Activated CD4-positive, alpha-beta memory T cell treated with anti-CD3 and anti-CD28 coated beads, Interleukin-2, amount 10 ng/mL, durations not matched to agents 7 days and 5 days (primary cell): ENCODE results near the gene FAAP20. TPM values are rescaled to one million over a fixed set of nuclear protein-coding genes. Genes with fewer than 3 reads are reported as not detected.

Experiments
- CTCF ChIA-PET: fragments of 350-600 bp; sonication (Branson Sonifier 250); formaldehyde crosslinking; loops from one replicate; lab custom pipeline; 2021; ENCODE audit warnings: antibody characterized with exemption, inconsistent platforms; lab: Charles Lee
- POLR2A ChIA-PET: fragments of 350-600 bp; sonication (Branson Sonifier 250); formaldehyde crosslinking; loops from one replicate; lab custom pipeline; 2021; ENCODE audit warnings: antibody characterized with exemption; lab: Charles Lee
- DNase-seq: peaks from one replicate; pipeline ENCODE4 v3.0.0-alpha.2; 2020
- H3K27ac Mint-ChIP-seq: one replicate; pipeline ENCODE4 v1.8.0; 2021; ENCODE audit warnings: mild to moderate bottlenecking, mixed read lengths
- H3K27me3 Mint-ChIP-seq: one replicate; pipeline ENCODE4 v1.8.0; 2021; ENCODE audit warnings: mixed read lengths
- H3K36me3 Mint-ChIP-seq: one replicate; pipeline ENCODE4 v1.8.0; 2021; ENCODE audit warnings: low read depth, mixed read lengths
- H3K4me1 Mint-ChIP-seq: one replicate; pipeline ENCODE4 v1.8.0; 2021; ENCODE audit warnings: mixed read lengths
- H3K4me3 Mint-ChIP-seq: one replicate; pipeline ENCODE4 v1.8.0; 2021; ENCODE audit warnings: mild to moderate bottlenecking, mixed read lengths
- H3K9me3 Mint-ChIP-seq: one replicate; pipeline ENCODE4 v1.8.0; 2021; ENCODE audit warnings: mixed read lengths
- total RNA-seq, 2 experiments: library from RNA; stranded (reverse); gene quantifications; one replicate each; pipeline ENCODE4 v1.2.3, GENCODE V29; 2021

FAAP20 gene
- total RNA-seq, 2 experiments from 2014 or later, result 53.4 to 57.1 TPM

DNA sequence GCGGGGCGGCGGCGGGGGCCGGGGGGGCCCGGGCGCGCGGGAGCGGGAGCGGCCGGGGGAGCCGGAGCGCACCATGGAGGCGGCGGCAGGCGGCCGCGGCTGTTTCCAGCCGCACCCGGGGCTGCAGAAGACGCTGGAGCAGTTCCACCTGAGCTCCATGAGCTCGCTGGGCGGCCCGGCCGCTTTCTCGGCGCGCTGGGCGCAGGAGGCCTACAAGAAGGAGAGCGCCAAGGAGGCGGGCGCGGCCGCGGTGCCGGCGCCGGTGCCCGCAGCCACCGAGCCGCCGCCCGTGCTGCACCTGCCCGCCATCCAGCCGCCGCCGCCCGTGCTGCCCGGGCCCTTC lies 34.1 kb upstream of the FAAP20 start:
- Mint-ChIP-seq H3K27ac (peak overlapping the region; percentile 92), H3K4me1 (peaks cover 27% of the 10 kb centered on the region), H3K9me3 (no peaks in the 10 kb centered on the region), H3K4me3 (peak overlapping the region; percentile 98), H3K36me3 (peaks cover 40% of the 10 kb centered on the region), H3K27me3 (peaks cover 3% of the 10 kb centered on the region)
- ChIA-PET POLR2A (interaction anchor here (0.8 to 9.5 kb wide), 19 partner anchors 15 to 318 kb away, joined by 3 to 148 read pairs (median 8); partner anchors contain the start of genes FAAP20, MORN1 and RER1), CTCF (interaction anchor here (1.1 to 2.5 kb wide), 6 partner anchors 34 to 153 kb away, joined by 3 to 16 read pairs (median 7); partner anchors contain the start of gene FAAP20)
- DNase-seq, result no peak

DNA sequence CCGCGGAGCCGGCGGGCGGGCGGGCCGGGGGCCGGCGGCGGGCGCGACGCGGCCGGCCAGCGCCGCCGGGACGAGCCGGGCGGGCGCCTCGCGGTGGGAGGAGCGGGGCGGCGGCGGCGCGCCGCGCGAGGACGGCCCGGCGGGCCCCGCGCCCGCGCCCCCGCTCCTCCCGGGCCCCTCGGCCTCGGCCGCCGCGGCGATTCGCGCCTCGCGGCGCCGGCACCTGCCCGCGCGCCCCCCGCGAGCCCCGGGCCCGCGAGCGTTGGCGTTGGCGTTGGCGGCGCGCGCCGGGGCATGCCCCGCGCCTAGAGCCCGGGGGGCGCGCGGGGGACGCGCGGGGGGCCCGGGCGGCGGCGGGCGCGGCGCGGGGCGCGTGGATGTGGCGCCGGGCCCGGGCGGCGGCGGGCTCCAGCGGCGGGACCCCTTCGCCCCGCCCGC lies 33.6 kb upstream of the FAAP20 start, which contains the start of gene SKI:
TSS of gene SKI (plus strand) at position 163 of the 438 bp plus-strand sequence. CDS start 448 bp downstream, outside the sequence.
- CTCF ChIA-PET, result interaction anchor here (1.3 to 2.5 kb wide), 2 partner anchors 81 to 154 kb away, joined by 7 read pairs; no protein-coding TSS in a partner anchor
- peak within 1 kb of the TSS; percentile 92 for H3K27ac Mint-ChIP-seq

DNA sequence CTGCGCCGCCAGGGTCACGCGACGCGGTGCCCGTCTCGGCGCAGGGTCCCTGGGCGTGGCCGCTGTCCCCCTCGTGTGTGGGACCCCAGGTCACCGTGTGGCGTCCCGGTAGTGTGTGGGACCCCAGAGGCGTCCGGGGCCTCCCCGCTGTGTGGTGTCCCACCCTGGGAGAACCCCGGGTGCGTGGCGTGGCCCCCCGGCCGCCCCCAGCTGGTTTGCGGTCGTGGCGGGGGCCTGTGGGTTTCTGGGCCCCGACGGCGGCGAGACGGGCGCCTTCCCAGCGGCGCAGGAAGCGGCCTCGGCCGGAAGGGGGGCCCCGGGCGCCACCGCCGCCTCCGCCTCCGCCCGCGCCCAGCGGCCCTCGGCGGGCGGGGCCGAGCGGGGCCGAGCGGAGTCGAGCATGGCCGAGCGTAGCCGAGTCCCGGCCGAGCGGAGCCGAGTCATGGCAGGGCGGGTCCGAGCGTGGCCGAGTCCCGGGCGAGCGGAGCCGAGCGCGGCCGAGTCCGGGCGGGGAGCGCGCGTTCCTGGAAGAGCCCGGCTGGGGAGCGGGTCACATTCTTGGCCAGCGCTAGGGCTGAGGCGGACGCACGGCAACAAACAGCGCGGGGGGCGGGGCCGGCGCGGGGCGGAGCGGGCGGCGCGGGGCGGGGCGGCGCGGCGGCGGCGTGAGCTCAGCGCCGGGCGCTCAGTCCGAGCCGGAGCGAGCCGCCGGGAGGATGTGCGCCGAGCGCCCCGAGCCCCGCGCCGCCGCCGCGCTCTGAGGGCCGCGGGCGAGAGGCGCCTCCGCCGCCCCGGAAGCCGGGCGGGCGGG lies 33.0 kb upstream of the FAAP20 start:
- peaks cover 17% of the 10 kb centered on the region for H3K4me1 Mint-ChIP-seq
- peak overlapping the region; percentile 71 for H3K4me3 Mint-ChIP-seq
- CTCF ChIA-PET, result interaction anchor here (0.6 to 2.5 kb wide), 2 partner anchors 33 to 154 kb away, joined by 4 to 7 read pairs; partner anchors contain the start of gene FAAP20
- peak; percentile 97 for DNase-seq
- H3K36me3 Mint-ChIP-seq, result peaks cover 33% of the 10 kb centered on the region
- POLR2A ChIA-PET, result interaction anchor here (0.6 to 9.1 kb wide), 14 partner anchors 8 to 160 kb away, joined by 3 to 148 read pairs (median 4); partner anchors contain the start of gene FAAP20
- H3K27me3 Mint-ChIP-seq, result peaks cover 3% of the 10 kb centered on the region
- no peaks in the 10 kb centered on the region for H3K9me3 Mint-ChIP-seq
- H3K27ac Mint-ChIP-seq, result peak overlapping the region; percentile 63

More for the DNA sequence above, 33.6 kb upstream of the FAAP20 start, which contains the start of gene SKI:
- no peak for DNase-seq
- no peaks in the 10 kb centered on the region for H3K9me3 Mint-ChIP-seq
- H3K36me3 Mint-ChIP-seq, result peaks cover 37% of the 10 kb centered on the region
- POLR2A ChIA-PET, result interaction anchor here (0.8 to 9.5 kb wide), 12 partner anchors 9 to 319 kb away, joined by 3 to 148 read pairs (median 8); no protein-coding TSS in a partner anchor
- H3K27me3 Mint-ChIP-seq, result peaks cover 3% of the 10 kb centered on the region
- H3K4me3 Mint-ChIP-seq, result peak within 1 kb of the TSS; percentile 98
- peaks cover 22% of the 10 kb centered on the region for H3K4me1 Mint-ChIP-seq

DNA sequence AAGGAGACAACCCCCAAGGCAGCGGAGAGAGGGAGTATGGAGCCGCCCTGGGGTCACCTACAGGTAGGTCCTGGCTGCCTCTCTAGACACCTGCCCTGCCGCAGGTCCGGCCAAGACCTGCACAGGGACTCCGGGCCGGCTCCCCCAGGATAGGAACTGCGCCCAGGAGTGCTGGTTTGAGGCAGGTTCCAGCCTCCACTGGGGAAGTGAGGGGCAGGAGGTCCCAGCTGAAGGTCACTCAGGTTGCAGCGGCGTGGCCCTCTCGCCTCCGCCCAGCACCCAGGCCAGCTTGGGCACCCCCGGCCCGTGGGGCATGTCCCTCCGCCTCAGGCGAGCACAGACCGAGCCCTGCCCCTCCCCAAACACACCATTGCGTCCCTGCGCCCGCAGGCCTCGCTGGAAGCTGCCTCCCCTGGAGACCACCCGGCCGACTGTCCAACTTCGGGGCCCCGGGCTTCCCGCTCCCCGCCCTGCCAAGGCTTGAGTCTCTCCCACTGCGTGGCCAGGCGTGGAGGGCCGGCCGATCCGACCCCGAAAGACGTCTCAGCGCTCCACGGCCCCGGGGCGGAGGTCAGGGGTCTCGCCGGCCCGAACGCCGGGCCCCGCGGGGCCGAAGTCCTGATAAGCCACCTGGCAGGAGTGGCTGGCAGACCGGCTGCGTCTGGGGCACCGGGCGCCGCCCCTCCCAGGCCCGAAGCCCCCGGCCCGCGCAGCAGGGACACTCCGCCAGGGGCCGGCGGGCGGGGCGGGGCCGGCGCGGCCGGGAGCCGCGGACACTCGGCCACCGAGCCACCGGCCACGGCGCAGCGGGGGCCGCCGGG lies 32.2 kb upstream of the FAAP20 start:
- peak overlapping the region; percentile 71 for H3K4me3 Mint-ChIP-seq
- H3K27ac Mint-ChIP-seq, result peak overlapping the region; percentile 65
- ChIA-PET POLR2A (interaction anchor here (1.0 to 9.1 kb wide), 4 partner anchors 64 to 161 kb away, joined by 4 to 148 read pairs (median 4); no protein-coding TSS in a partner anchor), CTCF (no interaction called here)
- no peaks in the 10 kb centered on the region for H3K9me3 Mint-ChIP-seq
- peaks cover 3% of the 10 kb centered on the region for H3K27me3 Mint-ChIP-seq
- H3K4me1 Mint-ChIP-seq, result peaks cover 9% of the 10 kb centered on the region
- DNase-seq, result no peak
- H3K36me3 Mint-ChIP-seq, result peaks cover 29% of the 10 kb centered on the region

DNA sequence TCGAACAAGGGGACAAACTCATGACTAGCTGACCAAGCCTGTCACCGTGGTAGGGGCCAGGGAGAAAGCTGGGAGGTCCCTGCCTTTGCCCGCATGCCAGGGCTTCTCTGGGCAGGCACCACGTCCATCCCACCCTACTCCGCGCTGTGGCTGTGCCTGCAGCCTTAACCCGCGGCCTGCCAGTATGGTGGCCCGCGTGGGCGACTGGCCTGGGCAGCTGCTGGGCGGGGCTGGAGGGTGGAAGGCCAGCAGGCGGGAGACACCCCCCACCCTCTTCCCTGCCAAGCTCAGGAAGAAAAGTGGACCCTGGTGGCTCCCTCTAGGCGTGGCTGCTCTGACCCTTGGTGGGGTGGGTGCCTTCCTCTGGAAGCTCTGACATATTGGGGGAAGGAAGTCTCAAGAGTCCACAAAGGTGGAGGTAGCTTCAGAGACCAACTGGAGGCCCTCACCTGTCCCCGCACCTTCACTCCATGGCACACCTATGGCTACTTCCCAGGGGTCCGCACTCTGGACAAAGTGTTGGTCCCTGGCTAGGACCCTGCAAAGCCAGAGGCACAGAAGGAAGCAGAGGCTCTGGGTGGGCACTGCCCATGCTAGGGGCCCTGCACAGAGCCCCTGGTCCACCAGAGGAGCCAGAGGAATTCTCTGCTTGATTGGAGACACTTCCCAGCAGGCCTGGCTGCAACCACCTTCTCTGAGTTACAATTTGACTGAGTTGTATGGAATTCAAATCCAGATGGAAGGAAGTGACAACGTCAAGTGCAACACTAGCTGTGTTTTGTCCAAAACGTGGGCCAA lies 30.3 kb upstream of the FAAP20 start:
- Mint-ChIP-seq H3K4me1 (peaks cover 4% of the 10 kb centered on the region), H3K9me3 (no peaks in the 10 kb centered on the region), H3K4me3 (no peak overlapping the region), H3K27me3 (peaks cover 6% of the 10 kb centered on the region), H3K27ac (no peak overlapping the region), H3K36me3 (peaks cover 10% of the 10 kb centered on the region)
- no peak for DNase-seq
- POLR2A ChIA-PET, result interaction anchor here (1.3 kb wide), 1 partner anchor 10 kb away, joined by 4 read pairs; no protein-coding TSS in a partner anchor
- CTCF ChIA-PET, result interaction anchor here (1.0 kb wide), 2 partner anchors 36 to 157 kb away, joined by 3 to 7 read pairs; no protein-coding TSS in a partner anchor

DNA sequence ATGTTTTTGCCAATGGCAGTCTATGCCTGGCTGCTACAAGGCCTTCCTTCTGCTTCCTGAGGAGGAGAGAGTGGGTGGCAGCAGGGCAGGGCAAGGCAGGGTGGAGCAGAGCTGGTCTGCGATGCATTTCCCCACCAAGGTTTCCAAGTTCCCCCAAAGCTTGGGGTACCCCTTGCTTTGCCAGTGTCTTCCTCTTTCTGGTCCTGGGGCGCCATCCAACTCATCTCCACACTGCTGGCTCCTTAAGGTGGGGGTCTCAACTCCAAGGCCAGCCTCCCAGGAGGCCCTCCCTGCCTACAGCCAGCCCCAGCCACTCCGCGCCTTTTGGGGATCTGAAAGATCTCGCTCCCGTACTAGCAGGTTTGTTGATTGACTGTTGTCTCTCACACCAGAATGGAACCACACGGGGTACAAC lies 29.6 kb upstream of the FAAP20 start:
- Mint-ChIP-seq H3K36me3 (peaks cover 4% of the 10 kb centered on the region), H3K4me1 (peaks cover 4% of the 10 kb centered on the region), H3K27ac (no peak overlapping the region), H3K9me3 (no peaks in the 10 kb centered on the region), H3K4me3 (no peak overlapping the region), H3K27me3 (peaks cover 6% of the 10 kb centered on the region)
- DNase-seq, result no peak
- ChIA-PET POLR2A (no interaction called here), CTCF (no interaction called here)

DNA sequence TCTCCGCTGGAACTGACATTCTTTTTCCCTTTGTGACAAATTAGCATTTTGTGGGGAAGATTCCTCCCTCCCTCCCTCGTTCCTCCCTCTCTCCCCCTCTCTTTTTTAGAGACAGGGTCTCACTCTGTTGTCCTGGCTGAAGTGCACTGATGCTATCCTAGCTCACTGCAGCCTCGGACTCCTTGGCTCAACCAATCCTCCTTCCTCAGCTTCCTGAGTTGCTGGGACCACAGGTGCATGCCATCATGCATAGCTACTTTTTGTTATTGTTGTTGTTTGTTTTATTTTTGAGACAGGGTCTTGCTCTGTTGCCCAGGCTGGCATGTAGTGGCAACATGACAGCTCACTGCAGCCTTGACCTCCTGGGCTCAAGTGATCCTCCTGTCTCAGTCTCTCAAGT lies 26.7 kb upstream of the FAAP20 start:
- Mint-ChIP-seq H3K9me3 (no peaks in the 10 kb centered on the region), H3K27me3 (peaks cover 11% of the 10 kb centered on the region), H3K4me3 (no peak overlapping the region), H3K36me3 (no peaks in the 10 kb centered on the region), H3K4me1 (peaks cover 4% of the 10 kb centered on the region), H3K27ac (no peak overlapping the region)
- no peak for DNase-seq
- ChIA-PET POLR2A (no interaction called here), CTCF (interaction anchor here (0.9 kb wide), 1 partner anchor 160 kb away, joined by 3 read pairs; no protein-coding TSS in a partner anchor)

DNA sequence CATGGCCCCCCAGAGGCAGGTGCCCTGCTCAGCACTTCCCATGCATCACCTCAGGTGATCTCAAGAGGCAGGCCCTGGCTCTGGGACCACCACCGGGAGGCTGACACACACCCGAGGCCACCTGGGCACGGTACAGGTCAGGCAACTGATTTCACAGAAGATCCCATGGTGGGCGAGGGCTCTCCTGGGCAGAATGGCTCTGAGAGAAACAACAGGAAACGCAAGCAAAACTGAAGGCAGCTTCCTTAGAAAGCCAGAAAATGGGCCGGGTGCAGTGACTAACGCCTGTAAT lies 22.1 kb upstream of the FAAP20 start:
- Mint-ChIP-seq H3K4me3 (no peak overlapping the region), H3K4me1 (peaks cover 10% of the 10 kb centered on the region), H3K27ac (no peak overlapping the region), H3K9me3 (no peaks in the 10 kb centered on the region), H3K27me3 (peaks cover 10% of the 10 kb centered on the region), H3K36me3 (no peaks in the 10 kb centered on the region)
- ChIA-PET CTCF (interaction anchor here (1.6 kb wide), 1 partner anchor 18 kb away, joined by 3 read pairs; no protein-coding TSS in a partner anchor), POLR2A (interaction anchor here (0.7 to 1.0 kb wide), 2 partner anchors 11 to 17 kb away, joined by 3 read pairs; partner anchors contain the start of gene SKI)
- no peak for DNase-seq

DNA sequence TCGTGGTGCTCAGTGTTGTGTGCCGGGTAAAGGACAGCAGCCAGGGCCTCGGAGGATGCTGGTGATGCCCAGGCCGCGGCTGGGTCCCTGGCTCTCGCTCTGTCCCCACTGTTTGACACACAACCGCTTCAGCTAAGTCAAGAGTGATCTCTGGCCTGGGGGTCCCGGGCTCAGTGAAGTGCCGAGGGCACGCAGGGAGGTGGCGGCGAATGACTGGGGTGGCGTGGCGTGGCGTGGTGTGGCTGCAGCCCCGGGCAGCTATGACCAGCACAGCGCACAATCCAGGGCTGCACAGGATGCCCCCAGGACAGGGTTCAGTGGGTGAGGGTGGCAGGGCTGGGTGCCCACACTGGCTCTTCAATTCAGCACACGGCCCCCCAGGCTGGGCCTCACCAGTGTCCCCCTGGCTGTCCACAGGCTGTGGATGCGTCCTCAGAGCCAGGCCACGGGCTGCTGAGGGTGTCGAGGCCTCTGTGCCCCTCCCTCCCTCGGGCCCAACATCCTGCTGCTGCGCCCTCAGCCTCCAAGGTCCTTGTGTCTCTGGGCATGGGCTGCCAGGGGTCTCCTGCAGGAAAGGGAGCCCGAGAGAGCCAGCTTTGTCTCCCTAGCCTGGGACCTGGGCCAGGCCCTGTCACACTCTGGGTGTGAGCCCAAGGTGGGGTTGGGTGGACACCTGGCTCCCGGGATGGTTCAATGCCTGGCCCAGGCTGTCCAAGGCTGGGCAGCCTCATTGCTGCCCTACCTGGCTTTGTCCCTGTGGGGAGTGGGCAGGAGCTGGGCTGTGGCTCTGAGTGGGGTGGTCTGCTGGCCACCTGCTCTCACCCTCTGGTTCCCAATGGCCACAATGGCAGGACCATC lies 21.6 kb upstream of the FAAP20 start:
- no peak for DNase-seq
- H3K36me3 Mint-ChIP-seq, result no peaks in the 10 kb centered on the region
- no peak overlapping the region for H3K4me3 Mint-ChIP-seq
- POLR2A ChIA-PET, result interaction anchor here (1.0 kb wide), 1 partner anchor 12 kb away, joined by 3 read pairs; the partner anchor contains the start of gene SKI
- H3K27ac Mint-ChIP-seq, result no peak overlapping the region
- CTCF ChIA-PET, result interaction anchor here (1.6 kb wide), 1 partner anchor 18 kb away, joined by 3 read pairs; no protein-coding TSS in a partner anchor
- peaks cover 7% of the 10 kb centered on the region for H3K27me3 Mint-ChIP-seq
- peaks cover 10% of the 10 kb centered on the region for H3K4me1 Mint-ChIP-seq
- no peaks in the 10 kb centered on the region for H3K9me3 Mint-ChIP-seq

DNA sequence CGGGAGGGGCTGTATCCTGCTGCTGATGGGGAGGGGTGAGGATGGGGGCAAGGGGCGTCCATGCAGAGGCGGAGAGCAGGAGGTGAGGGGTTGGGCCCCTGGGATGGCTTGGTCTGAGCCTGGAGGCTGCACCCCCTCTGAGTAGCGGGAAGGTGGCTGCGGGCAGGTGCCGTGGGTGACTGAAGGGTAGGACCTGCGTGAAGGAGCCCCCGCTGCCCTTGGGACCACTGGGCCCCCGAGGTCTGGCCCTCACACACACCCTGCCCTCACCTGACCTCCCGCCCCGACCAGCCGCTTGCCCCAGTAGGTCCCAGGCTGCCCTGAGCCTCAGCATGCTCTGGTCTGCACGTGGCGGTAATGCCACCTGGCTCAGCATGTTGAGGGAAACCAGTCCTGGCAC lies 20.8 kb upstream of the FAAP20 start:
- POLR2A ChIA-PET, result no interaction called here
- Mint-ChIP-seq H3K9me3 (no peaks in the 10 kb centered on the region), H3K36me3 (no peaks in the 10 kb centered on the region), H3K4me1 (peaks cover 10% of the 10 kb centered on the region), H3K27ac (no peak overlapping the region), H3K27me3 (peaks cover 7% of the 10 kb centered on the region), H3K4me3 (no peak overlapping the region)
- CTCF ChIA-PET, result no interaction called here
- no peak for DNase-seq

DNA sequence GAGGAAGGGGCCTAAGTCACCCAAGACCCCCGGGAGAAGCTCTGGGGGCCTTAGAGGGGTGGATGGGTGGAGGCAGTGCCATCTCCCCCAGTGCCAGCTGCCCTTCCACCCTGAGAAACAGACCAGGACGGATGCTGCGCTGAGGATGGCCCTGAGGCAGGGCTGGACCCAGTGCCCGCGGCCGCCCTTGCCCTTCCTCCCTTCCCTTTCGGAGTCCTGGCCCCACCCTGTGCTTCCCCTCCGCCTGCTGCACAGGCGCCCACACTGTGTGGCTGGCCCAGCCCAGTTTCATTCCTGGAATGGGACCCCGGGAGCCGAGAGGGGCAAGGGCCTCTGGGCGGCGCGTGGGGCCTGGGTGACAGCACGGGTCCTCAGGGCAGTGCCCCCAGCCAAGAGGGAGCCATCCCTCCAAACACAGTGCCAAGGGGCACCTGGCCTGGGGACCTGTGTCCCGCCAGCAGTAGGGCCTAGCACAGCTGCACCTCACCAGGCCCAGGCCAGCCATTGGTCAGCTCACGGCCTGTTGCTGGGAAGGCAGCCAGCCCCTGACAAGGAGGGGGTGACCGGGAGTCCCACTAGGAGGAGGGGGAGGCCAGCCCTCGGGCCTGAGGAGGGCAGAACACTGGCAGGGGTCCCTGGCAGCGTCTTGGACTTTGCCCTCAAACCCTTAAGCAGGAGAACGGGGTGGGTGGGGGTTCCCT lies 20.1 kb upstream of the FAAP20 start:
- H3K4me1 Mint-ChIP-seq, result peaks cover 10% of the 10 kb centered on the region
- no peak overlapping the region for H3K4me3 Mint-ChIP-seq
- peaks cover 7% of the 10 kb centered on the region for H3K27me3 Mint-ChIP-seq
- POLR2A ChIA-PET, result no interaction called here
- H3K27ac Mint-ChIP-seq, result no peak overlapping the region
- CTCF ChIA-PET, result no interaction called here
- H3K36me3 Mint-ChIP-seq, result no peaks in the 10 kb centered on the region
- no peaks in the 10 kb centered on the region for H3K9me3 Mint-ChIP-seq
- no peak for DNase-seq
